ENCODE measurements around the gene GTF3C5. TPM values are rescaled to one million over a fixed set of nuclear protein-coding genes. Genes with fewer than 3 reads are reported as not detected.
"Not testable (repeated sequence)": the region's sequence is repeated elsewhere in the genome, so short reads cannot be mapped to it uniquely, and the experiment has no call there.

The GTF3C5 gene
- total RNA-seq, 1 donor from 2014 or later = 83.6 TPM

DNA sequence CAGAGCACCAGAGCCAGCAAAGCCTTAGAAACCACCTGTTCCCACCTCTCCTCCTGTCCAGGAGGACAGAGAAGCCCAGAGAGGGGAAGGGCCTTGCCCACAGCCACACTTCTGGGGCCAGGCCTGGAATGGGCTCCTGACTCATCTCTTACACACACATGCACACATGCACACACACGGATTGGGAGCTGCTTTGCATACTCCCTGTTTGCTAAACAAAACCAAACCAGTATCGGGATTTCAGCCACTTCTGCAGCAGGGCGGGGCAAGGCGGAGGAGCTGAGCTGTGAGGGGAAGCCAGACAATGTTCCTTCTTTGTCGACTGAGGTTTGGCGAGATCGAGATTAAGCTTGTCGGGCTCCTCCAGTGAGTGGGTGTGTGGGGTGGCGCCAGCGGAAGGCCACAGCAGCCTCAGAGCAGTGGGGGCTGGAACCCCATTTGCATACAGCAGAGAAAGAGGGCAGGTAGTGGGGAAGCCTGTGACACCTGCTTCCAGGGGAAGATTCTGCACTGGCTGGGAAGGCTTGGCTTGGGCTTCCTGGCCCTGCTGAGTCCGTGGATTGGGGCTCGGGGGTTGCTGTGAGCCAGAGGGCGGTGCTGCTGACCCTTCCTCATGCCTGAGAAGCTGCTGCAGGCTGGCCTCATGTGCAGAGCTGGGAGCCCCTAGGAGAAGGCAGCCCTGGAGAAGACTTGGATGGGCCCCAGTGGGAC, 36.2 kb upstream of the GTF3C5 start:
- TF ChIP-seq, protein P1, sequence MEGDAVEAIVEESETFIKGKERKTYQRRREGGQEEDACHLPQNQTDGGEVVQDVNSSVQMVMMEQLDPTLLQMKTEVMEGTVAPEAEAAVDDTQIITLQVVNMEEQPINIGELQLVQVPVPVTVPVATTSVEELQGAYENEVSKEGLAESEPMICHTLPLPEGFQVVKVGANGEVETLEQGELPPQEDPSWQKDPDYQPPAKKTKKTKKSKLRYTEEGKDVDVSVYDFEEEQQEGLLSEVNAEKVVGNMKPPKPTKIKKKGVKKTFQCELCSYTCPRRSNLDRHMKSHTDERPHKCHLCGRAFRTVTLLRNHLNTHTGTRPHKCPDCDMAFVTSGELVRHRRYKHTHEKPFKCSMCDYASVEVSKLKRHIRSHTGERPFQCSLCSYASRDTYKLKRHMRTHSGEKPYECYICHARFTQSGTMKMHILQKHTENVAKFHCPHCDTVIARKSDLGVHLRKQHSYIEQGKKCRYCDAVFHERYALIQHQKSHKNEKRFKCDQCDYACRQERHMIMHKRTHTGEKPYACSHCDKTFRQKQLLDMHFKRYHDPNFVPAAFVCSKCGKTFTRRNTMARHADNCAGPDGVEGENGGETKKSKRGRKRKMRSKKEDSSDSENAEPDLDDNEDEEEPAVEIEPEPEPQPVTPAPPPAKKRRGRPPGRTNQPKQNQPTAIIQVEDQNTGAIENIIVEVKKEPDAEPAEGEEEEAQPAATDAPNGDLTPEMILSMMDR (conservative IDR thresholded peaks at IDR 0.05) = no peak
- H3K9me3 Mint-ChIP-seq = no peaks in the 10 kb centered on the region
- H3K27me3 Mint-ChIP-seq = peaks cover 35% of the 10 kb centered on the region
- H3K36me3 Mint-ChIP-seq = no peaks in the 10 kb centered on the region
- peaks cover 14% of the 10 kb centered on the region for H3K4me1 Mint-ChIP-seq (ENCODE audit: unreplicated experiment)
- H3K27ac Mint-ChIP-seq = peak overlapping the region; percentile 67
- DNase-seq (ENCODE audit: extremely low spot score, unreplicated experiment) = no peak
- no peak overlapping the region for H3K4me3 Mint-ChIP-seq

DNA sequence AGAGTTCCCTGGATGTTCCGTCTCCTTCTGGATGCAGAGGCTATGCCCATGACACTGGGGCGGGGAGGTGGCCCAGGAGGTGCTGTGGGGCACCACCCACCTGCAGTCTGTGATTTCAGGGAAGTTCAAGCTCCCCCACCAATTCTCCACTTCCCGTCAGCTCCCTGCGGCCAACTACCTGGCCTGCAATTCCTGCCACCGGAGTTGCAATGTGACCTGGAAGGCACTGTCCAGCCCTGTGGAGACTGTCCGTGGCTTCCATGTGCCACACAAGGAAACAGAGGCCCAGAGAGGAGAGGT, 35.7 kb upstream of the GTF3C5 start:
- H3K36me3 Mint-ChIP-seq = no peaks in the 10 kb centered on the region
- peaks cover 14% of the 10 kb centered on the region for H3K4me1 Mint-ChIP-seq (ENCODE audit: unreplicated experiment)
- TF ChIP-seq, protein P1 (conservative IDR thresholded peaks at IDR 0.05) = no peak
- H3K9me3 Mint-ChIP-seq = no peaks in the 10 kb centered on the region
- no peak overlapping the region for H3K27ac Mint-ChIP-seq
- H3K4me3 Mint-ChIP-seq = no peak overlapping the region
- peaks cover 38% of the 10 kb centered on the region for H3K27me3 Mint-ChIP-seq
- DNase-seq (ENCODE audit: extremely low spot score, unreplicated experiment) = no peak

DNA sequence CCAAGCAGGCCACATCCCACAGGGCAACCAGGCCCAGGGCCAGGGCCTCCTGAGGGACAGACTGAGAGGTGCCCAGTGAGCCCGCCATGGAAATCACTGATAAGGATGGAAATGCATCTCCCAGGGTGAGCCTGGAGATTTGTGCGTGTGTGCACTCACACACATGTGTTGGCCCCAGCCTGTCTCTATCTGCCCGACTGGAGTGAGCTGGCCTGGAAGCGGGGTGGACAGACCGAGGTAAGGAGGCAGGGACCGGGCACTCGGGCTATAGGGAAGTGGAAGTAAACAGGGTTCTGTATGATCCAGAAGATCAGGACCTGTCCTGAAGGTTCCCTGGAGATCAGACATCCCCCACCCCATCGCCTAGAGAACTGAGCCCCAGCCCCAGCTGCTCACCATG, 34.9 kb upstream of the GTF3C5 start:
- no peak overlapping the region for H3K4me3 Mint-ChIP-seq
- H3K36me3 Mint-ChIP-seq = no peaks in the 10 kb centered on the region
- H3K27ac Mint-ChIP-seq = no peak overlapping the region
- no peak for DNase-seq (ENCODE audit: extremely low spot score, unreplicated experiment)
- H3K9me3 Mint-ChIP-seq = no peaks in the 10 kb centered on the region
- H3K4me1 Mint-ChIP-seq (ENCODE audit: unreplicated experiment) = peaks cover 14% of the 10 kb centered on the region
- peaks cover 42% of the 10 kb centered on the region for H3K27me3 Mint-ChIP-seq
- TF ChIP-seq, protein P1 (conservative IDR thresholded peaks at IDR 0.05) = no peak

DNA sequence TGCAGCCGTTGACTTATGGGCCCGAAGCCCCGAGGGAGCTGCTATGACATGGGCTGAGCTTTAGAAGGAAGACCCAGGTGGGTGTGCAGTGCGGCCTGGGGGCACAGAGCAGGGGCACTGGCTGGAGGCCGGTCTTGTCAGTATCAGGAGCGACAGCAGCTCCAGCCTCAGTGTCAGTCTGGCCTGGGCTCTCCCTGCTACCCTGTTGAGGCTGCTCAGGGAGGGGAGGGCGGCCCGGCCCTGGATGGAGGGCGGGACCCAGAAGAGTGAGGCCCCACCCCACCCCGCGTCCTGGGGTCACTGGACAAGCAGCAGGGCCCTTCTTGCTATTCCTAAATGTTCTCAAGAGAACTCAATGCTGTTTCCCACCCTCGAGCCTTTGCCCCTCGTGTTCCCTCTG, 34.3 kb upstream of the GTF3C5 start:
- H3K27ac Mint-ChIP-seq = no peak overlapping the region
- TF ChIP-seq, protein P1 (conservative IDR thresholded peaks at IDR 0.05) = no peak
- no peak for DNase-seq (ENCODE audit: extremely low spot score, unreplicated experiment)
- peaks cover 13% of the 10 kb centered on the region for H3K4me1 Mint-ChIP-seq (ENCODE audit: unreplicated experiment)
- no peaks in the 10 kb centered on the region for H3K9me3 Mint-ChIP-seq
- peaks cover 42% of the 10 kb centered on the region for H3K27me3 Mint-ChIP-seq
- H3K4me3 Mint-ChIP-seq = no peak overlapping the region
- no peaks in the 10 kb centered on the region for H3K36me3 Mint-ChIP-seq

DNA sequence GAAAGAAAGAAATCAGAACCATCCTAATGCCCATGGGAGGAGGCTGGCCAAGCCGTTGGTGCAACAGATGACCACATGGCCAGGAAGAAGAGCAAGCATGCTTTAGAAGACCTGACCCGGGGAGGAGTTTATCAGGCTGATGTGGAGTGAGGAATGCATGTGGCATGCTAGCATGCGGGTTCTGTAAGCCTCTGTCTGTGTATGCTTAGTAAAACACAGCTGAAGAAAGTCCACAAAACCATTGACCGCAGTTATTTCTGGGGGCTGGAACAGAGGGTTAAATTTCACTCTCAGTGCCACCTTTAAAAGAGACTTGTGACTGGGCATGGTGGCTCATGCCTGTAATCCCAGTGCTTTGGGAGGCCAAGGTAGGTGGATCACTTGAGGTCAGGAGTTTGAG, 33.2 kb upstream of the GTF3C5 start:
- TF ChIP-seq, protein P1 (conservative IDR thresholded peaks at IDR 0.05) = no peak
- H3K9me3 Mint-ChIP-seq = no peaks in the 10 kb centered on the region
- H3K36me3 Mint-ChIP-seq = no peaks in the 10 kb centered on the region
- H3K4me3 Mint-ChIP-seq = no peak overlapping the region
- no peak for DNase-seq (ENCODE audit: extremely low spot score, unreplicated experiment)
- H3K4me1 Mint-ChIP-seq (ENCODE audit: unreplicated experiment) = peaks cover 5% of the 10 kb centered on the region
- H3K27me3 Mint-ChIP-seq = peaks cover 40% of the 10 kb centered on the region
- H3K27ac Mint-ChIP-seq = no peak overlapping the region

DNA sequence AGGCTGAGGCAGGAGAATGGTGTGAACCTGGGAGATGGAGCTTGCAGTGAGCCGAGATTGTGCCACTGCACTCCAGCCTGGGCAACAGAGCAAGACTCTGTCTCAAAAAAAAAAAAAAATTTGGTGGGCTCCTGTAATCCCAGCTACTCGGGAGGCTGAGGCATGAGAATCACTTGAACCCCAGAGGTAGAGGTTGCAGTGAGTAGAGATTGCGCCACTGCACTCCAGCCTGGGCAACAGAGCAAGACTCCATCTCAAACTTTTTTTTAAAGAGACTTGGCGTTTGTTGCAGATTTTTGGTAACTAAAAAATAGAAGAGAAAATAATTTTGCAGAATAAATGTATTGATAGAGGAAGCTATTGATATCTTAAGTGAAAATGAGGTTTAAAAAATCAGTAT, 32.6 kb upstream of the GTF3C5 start:
- not testable (repeated sequence) for H3K9me3 Mint-ChIP-seq; DNase-seq (ENCODE audit: extremely low spot score, unreplicated experiment)

More for the DNA sequence above, 32.6 kb upstream of the GTF3C5 start:
- not testable (repeated sequence) for H3K4me1 Mint-ChIP-seq (ENCODE audit: unreplicated experiment); H3K36me3 Mint-ChIP-seq; H3K27ac Mint-ChIP-seq; H3K4me3 Mint-ChIP-seq
- H3K27me3 Mint-ChIP-seq = peaks cover 41% of the 10 kb centered on the region

Data from type B pancreatic cell (in vitro differentiated cells).